ES-I3 (cell line): ENCODE data around the gene TM9SF4.

Experiments used
- H3K36me3 ChIP-seq: 2 replicates; pipeline ENCODE4 v1.6.1; 2013; ENCODE audit warnings: mild to moderate bottlenecking, low read length, control low read depth, moderate library complexity; ENCODE audit not compliant: insufficient read depth
- H3K4me1 ChIP-seq: 2 replicates; pipeline ENCODE4 v1.6.1; 2013; ENCODE audit warnings: mild to moderate bottlenecking, control low read depth, low read length; ENCODE audit not compliant: insufficient read depth
- H3K9ac ChIP-seq: 2 replicates; pipeline ENCODE4 v1.6.1; 2013; ENCODE audit warnings: low read depth, mild to moderate bottlenecking, low read length, moderate library complexity
- H3K9me3 ChIP-seq: 2 replicates; pipeline ENCODE4 v1.6.1; 2013; ENCODE audit warnings: mild to moderate bottlenecking, low read length, moderate library complexity; ENCODE audit not compliant: control insufficient read depth, insufficient read depth

TM9SF4 gene

DNA sequence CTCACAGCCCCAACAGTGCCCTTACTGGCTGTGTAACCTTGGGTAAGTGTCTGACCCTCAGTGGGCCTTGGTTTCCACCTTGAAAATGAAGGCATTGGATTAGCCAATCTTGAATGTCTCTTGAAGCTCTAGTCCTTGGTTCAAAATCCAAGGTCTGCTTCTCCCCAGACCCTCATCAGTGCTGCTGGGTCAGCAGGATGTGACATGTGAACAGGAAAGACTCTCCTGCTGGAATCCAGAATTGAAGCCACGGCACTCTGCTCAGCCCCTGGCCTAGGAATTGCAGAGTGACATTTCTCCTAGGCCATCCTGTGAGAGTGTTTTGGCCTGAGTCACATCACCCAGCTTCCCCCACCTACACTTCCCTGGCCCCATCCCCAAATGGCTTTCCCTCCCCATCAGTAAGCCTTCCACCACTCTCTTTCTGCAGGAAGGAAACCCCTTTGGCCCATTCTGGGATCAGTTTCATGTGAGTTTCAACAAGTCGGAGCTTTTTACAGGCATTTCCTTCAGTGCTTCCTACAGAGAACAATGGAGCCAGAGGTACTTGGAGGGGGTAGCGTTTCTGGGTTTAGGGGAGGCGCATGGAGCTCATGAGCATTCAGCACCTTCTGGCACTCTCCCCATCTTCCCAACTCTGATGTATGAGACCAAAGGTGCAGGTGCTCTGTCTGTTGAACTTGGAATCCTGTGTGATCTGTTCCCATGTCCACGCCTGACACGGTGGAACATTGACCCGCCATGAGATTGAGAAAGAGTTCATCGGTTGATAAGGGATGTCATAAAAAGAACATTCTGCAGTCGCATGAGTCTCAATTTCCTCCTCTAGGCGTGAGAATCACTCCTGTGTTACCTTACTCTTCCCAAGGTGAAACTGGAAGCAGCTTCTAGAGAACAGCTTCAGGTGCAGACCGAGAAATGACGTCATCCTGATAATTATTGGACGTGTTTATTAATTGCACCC lies 106.9 kb downstream of the TM9SF4 start:
- no peaks in the 10 kb centered on the region for H3K4me1 ChIP-seq
- H3K9me3 ChIP-seq, result no peaks in the 10 kb centered on the region
- H3K36me3 ChIP-seq, result peaks cover 27% of the 10 kb centered on the region
- H3K9ac ChIP-seq, result no peak overlapping the region
